ENCODE results near the gene KCMF1. TPM values are rescaled to one million over a fixed set of nuclear protein-coding genes. Genes with fewer than 3 reads are reported as not detected.

KCMF1 gene
- total and polyA plus RNA-seq, 9 of the 15 experiments (the other 6 are each of a cell fraction or from before 2014, with no cell fraction given), result 6.8 to 88.2 (median 46.5) TPM

GRCh38 chr2:85011098-85011497 is 40.1 kb downstream of the KCMF1 start:
- Histone ChIP-seq H3K4me2 (ENCODE audit: insufficient read depth, low read length) (no peak overlapping the region), H3K4me3 (no peak overlapping the region), H3K9me3 (replicated peaks; ENCODE audit: control insufficient read depth, insufficient read depth, low read depth, low read length) (no peaks in the 10 kb centered on the region), H3K9ac (ENCODE audit: insufficient read depth in 1 of 2, low read depth in 2 of 2, low read length in 2 of 2) (no peak overlapping the region), H3K9me1 (ENCODE audit: control insufficient read depth, insufficient read depth, low read length) (no peaks in the 10 kb centered on the region), H2AFZ (ENCODE audit: low read depth, low read length) (no peak overlapping the region), H3K79me2 (ENCODE audit: control insufficient read depth, insufficient read depth, low read length) (peaks cover 73% of the 10 kb centered on the region), H3K36me3 (ENCODE audit: control insufficient read depth, insufficient read depth, low read length) (peaks cover 17% of the 10 kb centered on the region; the same call in 2 of the 3 replicates), H3K27me3 (ENCODE audit: control insufficient read depth in 2 of 2, insufficient read depth in 2 of 2, low read length in 2 of 2) (no peaks in the 10 kb centered on the region), H3K4me1 (replicated peaks in 1 of 2; ENCODE audit: control insufficient read depth in 2 of 2, insufficient read depth in 2 of 2, low read length in 2 of 2) (peaks cover 0 to 15% of the 10 kb centered on the region in 2 experiments; a peak in 4 of 5 replicates), H3K27ac (ENCODE audit: extremely low read depth, low read depth, low read length) (no peak overlapping the region), H4K20me1 (replicated peaks; ENCODE audit: control insufficient read depth, insufficient read depth, low read length) (peaks cover 25% of the 10 kb centered on the region)
- DNase-seq (ENCODE audit: extremely low read depth in 1 of 4, low spot score in 3 of 4) (no peak), FAIRE-seq (no peak), ATAC-seq (no peak)
- ChIA-PET CTCF (ENCODE audit: low intra/inter-chr PET ratio) (interaction anchor here (2.0 kb wide), 1 partner anchor 84 kb away, joined by 8 read pairs; no protein-coding TSS in a partner anchor), POLR2A (interaction anchor here (1.2 kb wide), 1 partner anchor 41 kb away, joined by 3 read pairs; the partner anchor contains the start of gene KCMF1)
- no TSS peak for BruUV-seq (replicated peaks)
- in situ Hi-C loops (cut with MboI), result no loop called here
- intact Hi-C loops (cut with micrococcal nuclease), result loop anchor here (5.0 kb wide), 1 partner anchor 39 kb away; the partner anchor contains the start of gene KCMF1
- 96% methylated on average over 3 of the region's 3 CpGs for WGBS (ENCODE audit: insufficient coverage, low coverage, missing lambda C conversion rate)
- no peak for TF ChIP-seq MBD1 (CRISPR knock-in tag; IDR thresholded peaks at IDR 0.05)
- TF ChIP-seq XRCC4 (IDR thresholded peaks at IDR 0.05; ENCODE audit: extremely low read depth, insufficient read depth, insufficient read length), result no peak
- no peak for TF ChIP-seq ZBTB49 (CRISPR knock-in tag; IDR thresholded peaks at IDR 0.05; ENCODE audit: borderline replicate concordance)
- no peak for TF ChIP-seq ZNF146 (CRISPR knock-in tag; IDR thresholded peaks at IDR 0.05; ENCODE audit: unreplicated experiment)
- no peak for TF ChIP-seq POLR2A (conservative IDR thresholded peaks at IDR 0.05)
- TF ChIP-seq ZNF224 (CRISPR knock-in tag; IDR thresholded peaks at IDR 0.05), result no peak
- TF ChIP-seq SMC3 (conservative IDR thresholded peaks at IDR 0.05; ENCODE audit: insufficient read depth, low read depth, low read length), result no peak
- TF ChIP-seq, protein P1, sequence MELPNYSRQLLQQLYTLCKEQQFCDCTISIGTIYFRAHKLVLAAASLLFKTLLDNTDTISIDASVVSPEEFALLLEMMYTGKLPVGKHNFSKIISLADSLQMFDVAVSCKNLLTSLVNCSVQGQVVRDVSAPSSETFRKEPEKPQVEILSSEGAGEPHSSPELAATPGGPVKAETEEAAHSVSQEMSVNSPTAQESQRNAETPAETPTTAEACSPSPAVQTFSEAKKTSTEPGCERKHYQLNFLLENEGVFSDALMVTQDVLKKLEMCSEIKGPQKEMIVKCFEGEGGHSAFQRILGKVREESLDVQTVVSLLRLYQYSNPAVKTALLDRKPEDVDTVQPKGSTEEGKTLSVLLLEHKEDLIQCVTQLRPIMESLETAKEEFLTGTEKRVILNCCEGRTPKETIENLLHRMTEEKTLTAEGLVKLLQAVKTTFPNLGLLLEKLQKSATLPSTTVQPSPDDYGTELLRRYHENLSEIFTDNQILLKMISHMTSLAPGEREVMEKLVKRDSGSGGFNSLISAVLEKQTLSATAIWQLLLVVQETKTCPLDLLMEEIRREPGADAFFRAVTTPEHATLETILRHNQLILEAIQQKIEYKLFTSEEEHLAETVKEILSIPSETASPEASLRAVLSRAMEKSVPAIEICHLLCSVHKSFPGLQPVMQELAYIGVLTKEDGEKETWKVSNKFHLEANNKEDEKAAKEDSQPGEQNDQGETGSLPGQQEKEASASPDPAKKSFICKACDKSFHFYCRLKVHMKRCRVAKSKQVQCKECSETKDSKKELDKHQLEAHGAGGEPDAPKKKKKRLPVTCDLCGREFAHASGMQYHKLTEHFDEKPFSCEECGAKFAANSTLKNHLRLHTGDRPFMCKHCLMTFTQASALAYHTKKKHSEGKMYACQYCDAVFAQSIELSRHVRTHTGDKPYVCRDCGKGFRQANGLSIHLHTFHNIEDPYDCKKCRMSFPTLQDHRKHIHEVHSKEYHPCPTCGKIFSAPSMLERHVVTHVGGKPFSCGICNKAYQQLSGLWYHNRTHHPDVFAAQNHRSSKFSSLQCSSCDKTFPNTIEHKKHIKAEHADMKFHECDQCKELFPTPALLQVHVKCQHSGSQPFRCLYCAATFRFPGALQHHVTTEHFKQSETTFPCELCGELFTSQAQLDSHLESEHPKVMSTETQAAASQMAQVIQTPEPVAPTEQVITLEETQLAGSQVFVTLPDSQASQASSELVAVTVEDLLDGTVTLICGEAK (IDR thresholded peaks at IDR 0.05), result no peak
- TF ChIP-seq, protein P1 (CRISPR knock-in tag; IDR thresholded peaks at IDR 0.05), result no peak

Measured in K562 (cell line).